Neural cell (in vitro differentiated cells): Measurements from ENCODE around the gene STX17. TPM values are rescaled to one million over a fixed set of nuclear protein-coding genes. Genes with fewer than 3 reads are reported as not detected.

ENCODE experiments used
- H2AFZ ChIP-seq: fragments of 200-600, 300-800 bp; sonication (generic), shearing (Covaris generic); 2 replicates; pipeline ENCODE4 v1.6.0; 2014; ENCODE audit warnings: low read depth, mild to moderate bottlenecking, antibody characterized with exemption, low read length, moderate library complexity
- H3F3A ChIP-seq: fragments of 200-600 bp; shearing (Covaris generic); 2 replicates; pipeline ENCODE4 v1.6.1; 2016; ENCODE audit warnings: mild to moderate bottlenecking, moderate library complexity, mixed read lengths, antibody characterized with exemption, low read length; ENCODE audit not compliant: insufficient read depth, poor library complexity, severe bottlenecking
- H3K27ac ChIP-seq: fragments of 200-600, 300-800 bp; sonication (generic), shearing (Covaris generic); 2 replicates; pipeline ENCODE4 v1.5.1; 2014; ENCODE audit warnings: mild to moderate bottlenecking, low read length, moderate library complexity
- H3K27me3 ChIP-seq: fragments of 300-800, 200-600 bp; sonication (generic), shearing (Covaris generic); 2 replicates; pipeline ENCODE4 v1.6.0; 2014; ENCODE audit warnings: mild to moderate bottlenecking, low read depth, low read length, moderate library complexity; ENCODE audit not compliant: insufficient read depth
- H3K36me3 ChIP-seq: fragments of 300-800, 200-600 bp; sonication (generic), shearing (Covaris generic); 2 replicates; pipeline ENCODE4 v1.5.1; 2014; ENCODE audit warnings: mild to moderate bottlenecking, antibody characterized with exemption, low read length, moderate library complexity; ENCODE audit not compliant: insufficient read depth
- H3K4me2 ChIP-seq: fragments of 300-800, 200-600 bp; sonication (generic), shearing (Covaris generic); 2 replicates; pipeline ENCODE4 v1.6.0; 2014; ENCODE audit warnings: mild to moderate bottlenecking, low read length
- H3K4me3 ChIP-seq: fragments of 300-800, 200-600 bp; sonication (generic), shearing (Covaris generic); 2 replicates; pipeline ENCODE4 v1.5.1; 2014; ENCODE audit warnings: mild to moderate bottlenecking, low read length, moderate library complexity
- H3K79me2 ChIP-seq: fragments of 200-600 bp; shearing (Covaris generic); replicated peaks from 2 replicates; pipeline ENCODE4 v1.6.0; 2014; ENCODE audit warnings: mild to moderate bottlenecking, low read length, moderate library complexity; ENCODE audit not compliant: insufficient read depth
- H3K9ac ChIP-seq: fragments of 300-800, 200-600 bp; sonication (generic), shearing (Covaris generic); 2 replicates; pipeline ENCODE4 v1.6.1; 2016; ENCODE audit warnings: mild to moderate bottlenecking, low read length, mixed read lengths
- H3K9me2 ChIP-seq: fragments of 200-600 bp; shearing (Covaris generic); 2 replicates; pipeline ENCODE4 v1.6.1; 2016; ENCODE audit warnings: mild to moderate bottlenecking, low read length, mixed read lengths; ENCODE audit not compliant: insufficient read depth
- H3K9me3 ChIP-seq: fragments of 200-600, 300-800 bp; sonication (generic), shearing (Covaris generic); 2 replicates; pipeline ENCODE4 v1.6.1; 2016; ENCODE audit warnings: mild to moderate bottlenecking, mixed run types, low read length, moderate library complexity, mixed read lengths
- H4K20me1 ChIP-seq: fragments of 200-600 bp; shearing (Covaris generic); 2 replicates; pipeline ENCODE4 v1.6.1; 2016; ENCODE audit warnings: mild to moderate bottlenecking, mixed run types; ENCODE audit not compliant: insufficient read depth
- CTCF ChIP-seq: fragments of 450-650 bp; IDR thresholded peaks from 2 replicates; pipeline ENCODE4 v1.5.1; 2014; ENCODE audit warnings: antibody characterized with exemption, mild to moderate bottlenecking, moderate library complexity; ENCODE audit not compliant: poor library complexity, severe bottlenecking
- EP300 ChIP-seq: fragments of 450-650 bp; conservative IDR thresholded peaks from 2 replicates; pipeline ENCODE4 v1.6.1; 2014; ENCODE audit warnings: antibody characterized with exemption, mild to moderate bottlenecking, moderate library complexity; ENCODE audit not compliant: poor library complexity, severe bottlenecking
- EZH2 ChIP-seq: fragments of 200-600, 300-800 bp; shearing (Covaris generic), sonication (generic); IDR thresholded peaks from 2 replicates; pipeline ENCODE4 v1.6.1; 2014; ENCODE audit warnings: antibody characterized with exemption, low read length, borderline replicate concordance, mild to moderate bottlenecking; ENCODE audit not compliant: insufficient read depth, poor library complexity, severe bottlenecking
- MXI1 ChIP-seq: fragments of 450-650 bp; conservative IDR thresholded peaks from 2 replicates; pipeline ENCODE4 v1.6.1; 2014; ENCODE audit warnings: antibody characterized with exemption, mild to moderate bottlenecking; ENCODE audit not compliant: poor library complexity, severe bottlenecking
- POLR2AphosphoS5 ChIP-seq: IDR thresholded peaks from 2 replicates; pipeline ENCODE4 v1.6.1; 2012
- RAD21 ChIP-seq: fragments of 450-650 bp; conservative IDR thresholded peaks from 2 replicates; pipeline ENCODE4 v1.6.1; 2014; ENCODE audit warnings: antibody characterized with exemption, mild to moderate bottlenecking, moderate library complexity
- REST ChIP-seq: IDR thresholded peaks from 2 replicates; pipeline ENCODE4 v1.6.1; 2012; ENCODE audit warnings: borderline replicate concordance
- SMC3 ChIP-seq: fragments of 450-650 bp; conservative IDR thresholded peaks from 2 replicates; pipeline ENCODE4 v1.6.1; 2014; ENCODE audit warnings: antibody characterized with exemption, mild to moderate bottlenecking, moderate library complexity; ENCODE audit not compliant: poor library complexity
- TAF1 ChIP-seq: IDR thresholded peaks from 2 replicates; pipeline ENCODE4 v1.6.1; 2012; ENCODE audit warnings: low read depth
- polyA plus RNA-seq: library from polyadenylated mRNA; depleted of rRNA; stranded (reverse); fragments of >200 nt; gene quantifications from 2 replicates; pipeline ENCODE4 v1.2.3, GENCODE V29; 2014

STX17 gene
- polyA plus RNA-seq, 1 donor from 2014 or later: 3.3 TPM

DNA sequence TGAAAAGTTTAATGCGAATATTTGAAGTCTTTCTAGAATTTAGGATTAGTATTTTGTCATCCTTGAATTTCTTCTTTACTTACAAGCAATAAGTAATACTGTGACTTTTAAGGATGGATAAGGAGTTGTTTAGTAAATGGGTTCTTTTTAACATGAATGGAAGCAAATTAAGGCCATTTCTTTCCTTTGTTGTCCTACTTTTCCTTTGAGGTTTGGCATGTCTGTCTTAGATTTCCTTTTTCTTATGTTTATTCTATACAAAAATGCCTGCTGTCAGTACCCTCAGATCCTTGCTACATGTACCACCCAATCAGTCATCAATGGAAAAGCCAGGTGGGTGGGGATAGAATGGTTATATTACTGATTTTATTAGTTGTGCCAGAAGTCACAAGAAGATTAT is 10.2 kb downstream of the STX17 start:
- H3K9me2 ChIP-seq: no peaks in the 10 kb centered on the region
- H3K4me3 ChIP-seq: no peak overlapping the region
- H3K9me3 ChIP-seq: no peaks in the 10 kb centered on the region
- H3F3A ChIP-seq: no peaks in the 10 kb centered on the region
- H3K9ac ChIP-seq: no peak overlapping the region
- no peak overlapping the region for H3K27ac ChIP-seq
- no peaks in the 10 kb centered on the region for H3K36me3 ChIP-seq
- H3K27me3 ChIP-seq: no peaks in the 10 kb centered on the region
- TF ChIP-seq POLR2AphosphoS5: no peak
- no peak for TF ChIP-seq MXI1
- no peak for TF ChIP-seq REST
- TF ChIP-seq EP300: no peak
- no peak for TF ChIP-seq RAD21
- no peak for TF ChIP-seq CTCF
- no peak for TF ChIP-seq EZH2
- TF ChIP-seq SMC3: no peak
- TF ChIP-seq TAF1: no peak
- H2AFZ ChIP-seq: no peak overlapping the region
- no peak overlapping the region for H3K4me2 ChIP-seq
- H4K20me1 ChIP-seq: no peaks in the 10 kb centered on the region
- H3K79me2 ChIP-seq: no peaks in the 10 kb centered on the region

GRCh38 chr9:99918134-99918533 is 11.7 kb downstream of the STX17 start:
- H3K79me2 ChIP-seq: no peaks in the 10 kb centered on the region

More at GRCh38 chr9:99918134-99918533, 11.7 kb downstream of the STX17 start:
- no peaks in the 10 kb centered on the region for H3K36me3 ChIP-seq
- H3K9me3 ChIP-seq: no peaks in the 10 kb centered on the region
- no peak for TF ChIP-seq SMC3
- no peak for TF ChIP-seq RAD21
- no peak for TF ChIP-seq POLR2AphosphoS5
- no peak for TF ChIP-seq MXI1
- no peak for TF ChIP-seq EP300
- no peak for TF ChIP-seq TAF1
- no peak for TF ChIP-seq REST
- no peak for TF ChIP-seq CTCF
- no peak for TF ChIP-seq EZH2
- H3K4me2 ChIP-seq: no peak overlapping the region
- H3K9ac ChIP-seq: no peak overlapping the region
- H2AFZ ChIP-seq: no peak overlapping the region
- H3K4me3 ChIP-seq: no peak overlapping the region
- no peak overlapping the region for H3K27ac ChIP-seq
- H3K9me2 ChIP-seq: no peaks in the 10 kb centered on the region
- H3F3A ChIP-seq: no peaks in the 10 kb centered on the region
- no peaks in the 10 kb centered on the region for H3K27me3 ChIP-seq
- no peaks in the 10 kb centered on the region for H4K20me1 ChIP-seq
